ENCODE results near the gene ABCA10.

The ABCA10 gene

GRCh38 chr17:69246202-69246601, 17.6 kb upstream of the ABCA10 start (continued):
- TF ChIP-seq INSM2 (tag by site-specific recombination; IDR thresholded peaks at IDR 0.05) (no peak), ZNF354C (tag by site-specific recombination; IDR thresholded peaks at IDR 0.05; ENCODE audit: borderline replicate concordance, low read depth) (no peak), ZNF366 (tag by site-specific recombination; conservative IDR thresholded peaks at IDR 0.05) (no peak), ZNF658 (tag by site-specific recombination; IDR thresholded peaks at IDR 0.05) (no peak), ZNF175 (tag by site-specific recombination; IDR thresholded peaks at IDR 0.05) (no peak), MEIS1 (CRISPR knock-in tag; IDR thresholded peaks at IDR 0.05; ENCODE audit: borderline replicate concordance) (no peak), ZBTB48 (tag by site-specific recombination; IDR thresholded peaks at IDR 0.05) (no peak)

- CTCF ChIA-PET = interaction anchor here (0.5 to 5.1 kb wide), 8 partner anchors 11 to 809 kb away, joined by 3 to 72 read pairs (median 3); no protein-coding TSS in a partner anchor
- Histone ChIP-seq H3K4me3 (ENCODE audit: low read depth, low read length) (no peak overlapping the region), H3K27ac (ENCODE audit: extremely low read depth, low read depth, low read length) (no peak overlapping the region), H3K9me3 (ENCODE audit: control insufficient read depth, insufficient read depth, low read depth, low read length) (no peaks in the 10 kb centered on the region), H3K36me3 (ENCODE audit: control insufficient read depth in 2 of 2, insufficient read depth in 1 of 2, low read length in 2 of 2) (peaks cover 2 to 22% of the 10 kb centered on the region in 2 experiments), H3K4me1 (ENCODE audit: control insufficient read depth, insufficient read depth, low read length) (no peaks in the 10 kb centered on the region)
- POLR2A ChIA-PET = no interaction called here
- TF ChIP-seq CTCF (tag by site-specific recombination; IDR thresholded peaks at IDR 0.05) (no peak), PRDM1 (tag by site-specific recombination; IDR thresholded peaks at IDR 0.05) (peak; percentile 57; the same call in 1 of the 2 replicates)
Observed at GRCh38 chr17:69245617-69246016, 17.0 kb upstream of the ABCA10 start.

GRCh38 chr17:69239611-69240600, 11.3 kb upstream of the ABCA10 start:
- Histone ChIP-seq H3K9me3 (ENCODE audit: control insufficient read depth, insufficient read depth, low read depth, low read length) (no peaks in the 10 kb centered on the region), H3K4me1 (ENCODE audit: control insufficient read depth, insufficient read depth, low read length) (no peaks in the 10 kb centered on the region), H3K4me3 (ENCODE audit: low read depth, low read length) (no peak overlapping the region), H3K36me3 (ENCODE audit: control insufficient read depth in 2 of 2, insufficient read depth in 1 of 2, low read length in 2 of 2) (peaks cover 2 to 8% of the 10 kb centered on the region in 2 experiments; a peak in 2 of 3 replicates), H3K27ac (ENCODE audit: extremely low read depth, low read depth, low read length) (no peak overlapping the region)
- TF ChIP-seq ZNF266 (tag by site-specific recombination; IDR thresholded peaks at IDR 0.05; ENCODE audit: low read depth) (no peak), PRDM2 (tag by site-specific recombination; IDR thresholded peaks at IDR 0.05; ENCODE audit: borderline replicate concordance) (no peak), ZNF610 (tag by site-specific recombination; IDR thresholded peaks at IDR 0.05; ENCODE audit: borderline replicate concordance) (no peak), ZEB2 (tag by site-specific recombination; IDR thresholded peaks at IDR 0.05) (no peak), ZNF362 (tag by site-specific recombination; IDR thresholded peaks at IDR 0.05) (no peak), BCL11B (tag by site-specific recombination; IDR thresholded peaks at IDR 0.05; ENCODE audit: low read depth) (no peak), ZNF398 (tag by site-specific recombination; IDR thresholded peaks at IDR 0.05) (no peak), ZNF311 (tag by site-specific recombination; IDR thresholded peaks at IDR 0.05; ENCODE audit: borderline replicate concordance) (no peak), ZNF202 (tag by site-specific recombination; IDR thresholded peaks at IDR 0.05; ENCODE audit: borderline replicate concordance) (no peak)
- ChIA-PET POLR2A (no interaction called here), CTCF (interaction anchor here (0.6 to 4.5 kb wide), 4 partner anchors 155 to 467 kb away, joined by 3 to 50 read pairs (median 22); no protein-coding TSS in a partner anchor)
